Testis (tissue), 2 donors: ENCODE measurements around the gene IGFBP6.

Source experiments
- CTCF ChIP-seq, 3 experiments: fragments of 450-650 bp in 2 of 3; fragments of 200-600 bp in 1 of 3; sonication (generic) in 1 of 3; IDR thresholded peaks; one replicate each; pipeline ENCODE4 v1.5.1; 2016 to 2019; ENCODE audit warnings: antibody characterized with exemption in 3 of 3, mild to moderate bottlenecking in 2 of 3, moderate library complexity in 1 of 3
- POLR2A ChIP-seq: fragments of 450-650 bp; IDR thresholded peaks from one replicate; pipeline ENCODE4 v1.6.1; 2017; ENCODE audit warnings: antibody characterized with exemption, mild to moderate bottlenecking, moderate library complexity

- TF ChIP-seq CTCF (IDR thresholded peaks at IDR 0.05) (peak; percentile 50 to 72 (median 65)), POLR2A (no peak)
Measured at GRCh38 chr12:53053218-53054111, 44.0 kb upstream of the IGFBP6 start.
